ENCODE results near the gene DCP1B. TPM values are rescaled to one million over a fixed set of nuclear protein-coding genes. Genes with fewer than 3 reads are reported as not detected.

Gene DCP1B
- total RNA-seq, 8 experiments from 2014 or later = 12.7 to 24.5 (median 15.6) TPM

GRCh38 chr12:1928439-1929121, 75.7 kb downstream of the DCP1B start:
- in situ Hi-C loops (cut with MboI; ENCODE audit: low pct_unique_long_range_greater_than_20kb in 2 of 9, low sequenced_read_pairs in 9 of 9, unreplicated experiment in 9 of 9) = loop anchor here in 7 of 9 experiments (25.0 kb wide), 4 partner anchors 116 to 291 kb away; partner anchors contain the start of genes WNT5B (in 3 of the 7) and LRTM2 (in 1 of the 7)
- peak in 1 of 8 experiments; percentile 23 for ATAC-seq (replicated peaks in 6 of 8)
- H3K4me3 ChIP-seq = no peak overlapping the region
- WGBS, 10 experiments = 51 to 100% (median 88%) methylated on average over 1 to 10 of the region's 22 CpGs; no CpG with 5 or more reads in 2 of the 10 experiments
- H3K4me1 ChIP-seq (replicated peaks in 1 of 2) = peaks cover 7 to 16% of the 10 kb centered on the region in 2 donors
- no peak overlapping the region for H3K27ac ChIP-seq

GRCh38 chr12:1927751-1928351, 76.4 kb downstream of the DCP1B start:
- no peak overlapping the region for H3K4me3 ChIP-seq
- ATAC-seq (replicated peaks in 6 of 8) = peak in 2 of 8 experiments; percentile 22 to 33
- WGBS, 10 experiments = 9 to 100% (median 76%) methylated on average over 1 to 8 of the region's 15 CpGs; no CpG with 5 or more reads in 4 of the 10 experiments
- peaks cover 0 to 8% of the 10 kb centered on the region in 2 donors for H3K4me1 ChIP-seq (replicated peaks in 1 of 2)
- H3K27ac ChIP-seq = no peak overlapping the region
- in situ Hi-C loops (cut with MboI; ENCODE audit: low pct_unique_long_range_greater_than_20kb in 2 of 9, low sequenced_read_pairs in 9 of 9, unreplicated experiment in 9 of 9) = loop anchor here in 7 of 9 experiments (25.0 kb wide), 4 partner anchors 116 to 291 kb away; partner anchors contain the start of genes WNT5B (in 3 of the 7) and LRTM2 (in 1 of the 7)

- in situ Hi-C loops (cut with MboI; ENCODE audit: low pct_unique_long_range_greater_than_20kb in 2 of 9, low sequenced_read_pairs in 9 of 9, unreplicated experiment in 9 of 9) = loop anchor here in 7 of 9 experiments (25.0 kb wide), 4 partner anchors 115 to 290 kb away; partner anchors contain the start of genes WNT5B (in 3 of the 7) and LRTM2 (in 1 of the 7)
- H3K27ac ChIP-seq = no peak overlapping the region
- 39 to 92% (median 68%) methylated on average over 2 to 8 of the region's 11 CpGs; no CpG with 5 or more reads in 3 of the 10 experiments for WGBS, 10 experiments
- no peak overlapping the region for H3K4me3 ChIP-seq
- H3K4me1 ChIP-seq (replicated peaks in 1 of 2) = peaks cover 0 to 4% of the 10 kb centered on the region in 2 donors
- no peak for ATAC-seq (replicated peaks in 6 of 8)
Observed at GRCh38 chr12:1927051-1927680, 77.1 kb downstream of the DCP1B start.

GRCh38 chr12:1926251-1926657, 78.0 kb downstream of the DCP1B start:
- in situ Hi-C loops (cut with MboI; ENCODE audit: low pct_unique_long_range_greater_than_20kb in 2 of 9, low sequenced_read_pairs in 9 of 9, unreplicated experiment in 9 of 9) = loop anchor here in 7 of 9 experiments (25.0 kb wide), 4 partner anchors 114 to 289 kb away; partner anchors contain the start of genes WNT5B (in 3 of the 7) and LRTM2 (in 1 of the 7)
- H3K4me3 ChIP-seq = no peak overlapping the region

GRCh38 chr12:1925684-1926006, 78.6 kb downstream of the DCP1B start:
- Histone ChIP-seq H3K4me3 (no peak overlapping the region), H3K4me1 (replicated peaks in 1 of 2) (peaks cover 0 to 4% of the 10 kb centered on the region in 2 donors), H3K27ac (no peak overlapping the region)
- 0 to 100% (median 83%) methylated on average over 1 to 2 of the region's 3 CpGs; no CpG with 5 or more reads in 5 of the 10 experiments for WGBS, 10 experiments
- no peak for ATAC-seq (replicated peaks in 6 of 8)
- in situ Hi-C loops (cut with MboI; ENCODE audit: low pct_unique_long_range_greater_than_20kb in 2 of 9, low sequenced_read_pairs in 9 of 9, unreplicated experiment in 9 of 9) = loop anchor here in 7 of 9 experiments (25.0 kb wide), 4 partner anchors 113 to 288 kb away; partner anchors contain the start of genes WNT5B (in 3 of the 7) and LRTM2 (in 1 of the 7)

More at GRCh38 chr12:1926251-1926657, 78.0 kb downstream of the DCP1B start:
- ATAC-seq (replicated peaks in 6 of 8) = no peak
- WGBS, 10 experiments = 37 to 100% (median 74%) methylated on average over 1 to 5 of the region's 7 CpGs; no CpG with 5 or more reads in 3 of the 10 experiments
- no peak overlapping the region for H3K27ac ChIP-seq
- H3K4me1 ChIP-seq (replicated peaks in 1 of 2) = peaks cover 0 to 4% of the 10 kb centered on the region in 2 donors

GRCh38 chr12:1924996-1925683, 79.1 kb downstream of the DCP1B start:
- H3K4me3 ChIP-seq = no peak overlapping the region
- 8 to 80% (median 67%) methylated on average over 1 to 4 of the region's 7 CpGs; no CpG with 5 or more reads in 3 of the 10 experiments for WGBS, 10 experiments
- H3K4me1 ChIP-seq (replicated peaks in 1 of 2) = peaks cover 0 to 4% of the 10 kb centered on the region in 2 donors
- no peak overlapping the region for H3K27ac ChIP-seq
- in situ Hi-C loops (cut with MboI; ENCODE audit: low pct_unique_long_range_greater_than_20kb in 2 of 9, low sequenced_read_pairs in 9 of 9, unreplicated experiment in 9 of 9) = loop anchor here in 7 of 9 experiments (25.0 kb wide), 4 partner anchors 113 to 288 kb away; partner anchors contain the start of genes WNT5B (in 3 of the 7) and LRTM2 (in 1 of the 7)
- no peak for ATAC-seq (replicated peaks in 6 of 8)

- no peak for ATAC-seq (replicated peaks in 6 of 8)
- no peak overlapping the region for H3K27ac ChIP-seq
- H3K4me3 ChIP-seq = no peak overlapping the region
- in situ Hi-C loops (cut with MboI; ENCODE audit: low pct_unique_long_range_greater_than_20kb in 2 of 9, low sequenced_read_pairs in 9 of 9, unreplicated experiment in 9 of 9) = no loop called here
- H3K4me1 ChIP-seq (replicated peaks in 1 of 2) = peaks cover 0 to 8% of the 10 kb centered on the region in 2 donors
- 83 to 100% (median 90%) methylated on average over 1 to 6 of the region's 12 CpGs; no CpG with 5 or more reads in 3 of the 10 experiments for WGBS, 10 experiments
Observed at GRCh38 chr12:1922985-1923384, 81.3 kb downstream of the DCP1B start.

- Histone ChIP-seq H3K4me1 (replicated peaks in 1 of 2) (peaks cover 0 to 8% of the 10 kb centered on the region in 2 donors), H3K4me3 (no peak overlapping the region), H3K27ac (no peak overlapping the region)
- WGBS, 10 experiments = 60 to 100% (median 96%) methylated on average over 1 to 5 of the region's 40 CpGs; no CpG with 5 or more reads in 5 of the 10 experiments
- in situ Hi-C loops (cut with MboI; ENCODE audit: low pct_unique_long_range_greater_than_20kb in 2 of 9, low sequenced_read_pairs in 9 of 9, unreplicated experiment in 9 of 9) = no loop called here
- ATAC-seq (replicated peaks in 6 of 8) = no peak
Observed at GRCh38 chr12:1922075-1922709, 82.1 kb downstream of the DCP1B start.

- Histone ChIP-seq H3K4me1 (replicated peaks in 1 of 2) (peaks cover 0 to 8% of the 10 kb centered on the region in 2 donors), H3K4me3 (no peak overlapping the region), H3K27ac (no peak overlapping the region)
- ATAC-seq (replicated peaks in 6 of 8) = no peak
- WGBS, 10 experiments = 60 to 100% (median 91%) methylated on average over 1 to 9 of the region's 17 CpGs; no CpG with 5 or more reads in 2 of the 10 experiments
- in situ Hi-C loops (cut with MboI; ENCODE audit: low pct_unique_long_range_greater_than_20kb in 2 of 9, low sequenced_read_pairs in 9 of 9, unreplicated experiment in 9 of 9) = no loop called here
Observed at GRCh38 chr12:1920971-1921370, 83.3 kb downstream of the DCP1B start.

GRCh38 chr12:1920436-1920835, 83.8 kb downstream of the DCP1B start:
- Histone ChIP-seq H3K27ac (no peak overlapping the region), H3K4me3 (no peak overlapping the region), H3K4me1 (replicated peaks in 1 of 2) (peaks cover 0 to 13% of the 10 kb centered on the region in 2 donors)
- in situ Hi-C loops (cut with MboI; ENCODE audit: low pct_unique_long_range_greater_than_20kb in 2 of 9, low sequenced_read_pairs in 9 of 9, unreplicated experiment in 9 of 9) = no loop called here
- ATAC-seq (replicated peaks in 6 of 8) = no peak
- WGBS, 10 experiments = 65 to 100% (median 89%) methylated on average over 3 to 12 of the region's 13 CpGs

GRCh38 chr12:1919763-1920162, 84.5 kb downstream of the DCP1B start:
- in situ Hi-C loops (cut with MboI; ENCODE audit: low pct_unique_long_range_greater_than_20kb in 2 of 9, low sequenced_read_pairs in 9 of 9, unreplicated experiment in 9 of 9) = no loop called here
- H3K27ac ChIP-seq = no peak overlapping the region
- no peak for ATAC-seq (replicated peaks in 6 of 8)
- 60 to 100% (median 86%) methylated on average over 1 to 3 of the region's 3 CpGs; no CpG with 5 or more reads in 1 of the 10 experiments for WGBS, 10 experiments
- no peak overlapping the region for H3K4me3 ChIP-seq
- peaks cover 0 to 14% of the 10 kb centered on the region in 2 donors for H3K4me1 ChIP-seq (replicated peaks in 1 of 2)

- ATAC-seq (replicated peaks in 6 of 8) = peak in 3 of 8 experiments; percentile 54 to 83 (median 61)
- in situ Hi-C loops (cut with MboI; ENCODE audit: low pct_unique_long_range_greater_than_20kb in 2 of 9, low sequenced_read_pairs in 9 of 9, unreplicated experiment in 9 of 9) = no loop called here
- peaks cover under 1 to 17% of the 10 kb centered on the region in 2 donors for H3K4me1 ChIP-seq (replicated peaks in 1 of 2)
- 60 to 100% (median 96%) methylated on average over 1 to 5 of the region's 5 CpGs; no CpG with 5 or more reads in 5 of the 10 experiments for WGBS, 10 experiments
- no peak overlapping the region for H3K27ac ChIP-seq
- H3K4me3 ChIP-seq = no peak overlapping the region
Observed at GRCh38 chr12:1919284-1919683, 85.0 kb downstream of the DCP1B start.

Measured in motor neuron (in vitro differentiated cells).